Stimulated activated naive CD8-positive, alpha-beta T cell treated with anti-CD3 and anti-CD28 coated beads, Interleukin-15, Interleukin-2, amounts not matched to agents 100 U/mL and 50 U/mL, for 24 hours (primary cell): ENCODE data around the gene SOD2.
"Not testable (repeated sequence)": the region's sequence is repeated elsewhere in the genome, so short reads cannot be mapped to it uniquely, and the experiment has no call there.

Experiments
- ATAC-seq: fragments of 150-1000 bp; cut with Tn5 transposase; one replicate; pipeline ENCODE4 v1.10.0; 2021
- DNase-seq: peaks from one replicate; pipeline ENCODE4 v3.0.0; 2021

Gene SOD2

GRCh38 chr6:159682810-159683209, 10.2 kb downstream of the SOD2 start:
- ATAC-seq (no peak), DNase-seq (no peak)

GRCh38 chr6:159682295-159682694, 10.7 kb downstream of the SOD2 start:
- no peak for DNase-seq
- ATAC-seq, result no peak

- no peak for DNase-seq
- ATAC-seq, result no peak
These were observed 11.7 kb downstream of the SOD2 start for GRCh38 chr6:159681191-159681880.

- ATAC-seq, result peak; percentile 70
These were observed 12.9 kb downstream of the SOD2 start for GRCh38 chr6:159680104-159680503.

GRCh38 chr6:159679091-159680077, 13.7 kb downstream of the SOD2 start:
- ATAC-seq, result peak; percentile 82
- peak; percentile 34 for DNase-seq

More at GRCh38 chr6:159680104-159680503, 12.9 kb downstream of the SOD2 start:
- no peak for DNase-seq

- ATAC-seq, result no peak
- no peak for DNase-seq
These were observed 14.5 kb downstream of the SOD2 start for GRCh38 chr6:159678574-159678973.

- ATAC-seq, result no peak
- no peak for DNase-seq
These were observed 15.4 kb downstream of the SOD2 start for GRCh38 chr6:159677506-159678165.

- DNase-seq (no peak), ATAC-seq (no peak)
These were observed 16.0 kb downstream of the SOD2 start for GRCh38 chr6:159676890-159677505.

- not testable (repeated sequence) for ATAC-seq, DNase-seq
These were observed 16.8 kb downstream of the SOD2 start for GRCh38 chr6:159676236-159676635.

GRCh38 chr6:159665868-159666635, 27.0 kb downstream of the SOD2 start:
- DNase-seq (no peak), ATAC-seq (no peak)

GRCh38 chr6:159663368-159663889, 29.6 kb downstream of the SOD2 start:
- not testable (repeated sequence) for DNase-seq, ATAC-seq

- not testable (repeated sequence) for ATAC-seq
These were observed 31.1 kb downstream of the SOD2 start for GRCh38 chr6:159661977-159662376.

GRCh38 chr6:159655409-159655988, 37.5 kb downstream of the SOD2 start:
- ATAC-seq (no peak), DNase-seq (no peak)

More at GRCh38 chr6:159661977-159662376, 31.1 kb downstream of the SOD2 start:
- DNase-seq, result not testable (repeated sequence)

- no peak for ATAC-seq
- DNase-seq, result no peak
These were observed 38.5 kb downstream of the SOD2 start for GRCh38 chr6:159654483-159655098.

GRCh38 chr6:159650314-159650713, 42.7 kb downstream of the SOD2 start:
- ATAC-seq, result no peak
- no peak for DNase-seq

GRCh38 chr6:159649441-159649840, 43.6 kb downstream of the SOD2 start:
- DNase-seq, result no peak
- ATAC-seq, result no peak

- ATAC-seq, result peak; percentile 43
These were observed 46.3 kb downstream of the SOD2 start for GRCh38 chr6:159646733-159647132.

GRCh38 chr6:159646116-159646515, 46.9 kb downstream of the SOD2 start:
- DNase-seq (no peak), ATAC-seq (no peak)

More at GRCh38 chr6:159646733-159647132, 46.3 kb downstream of the SOD2 start:
- DNase-seq, result no peak

GRCh38 chr6:159645640-159646039, 47.4 kb downstream of the SOD2 start:
- DNase-seq, result no peak
- ATAC-seq, result no peak
